ENCODE data around the gene ROR1.

Gene ROR1

DNA sequence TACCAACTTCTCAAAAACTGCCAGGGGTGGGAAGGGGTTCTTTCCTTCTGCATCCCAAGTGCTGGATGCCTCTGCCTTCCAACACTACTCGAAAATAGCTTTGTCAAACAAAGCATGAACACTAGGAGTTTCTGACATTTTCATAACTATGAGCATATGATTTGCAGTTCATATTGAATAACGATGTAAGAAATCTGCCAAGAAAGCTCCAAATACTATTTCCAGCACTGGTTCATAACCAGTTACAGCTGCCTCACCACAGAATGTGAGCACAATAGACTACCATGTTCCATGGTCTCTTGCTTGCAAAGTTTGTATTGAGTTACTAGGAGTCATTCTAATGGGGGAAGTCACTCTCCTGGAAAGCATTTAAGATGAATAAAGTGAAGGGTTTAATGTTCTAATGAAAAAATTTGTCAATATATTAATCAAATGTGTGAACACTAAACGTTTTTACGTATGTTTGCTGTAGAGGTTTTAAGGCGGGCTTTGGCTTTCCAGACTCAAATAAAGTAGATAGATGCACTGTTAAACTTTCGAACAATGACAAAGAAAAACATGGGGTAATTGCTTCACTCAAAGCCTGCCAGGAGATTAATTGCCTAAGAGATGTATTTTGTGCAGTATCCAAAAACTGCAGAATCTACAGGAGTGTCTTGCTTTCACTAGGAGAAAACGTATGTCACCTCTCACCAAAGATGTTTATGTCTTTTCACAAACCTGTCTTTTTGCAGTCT is 351.1 kb downstream of the ROR1 start:
- Mint-ChIP-seq H3K27ac (no peak overlapping the region), H3K4me3 (no peak overlapping the region), H3K9me3 (no peaks in the 10 kb centered on the region), H3K4me1 (ENCODE audit: low read depth) (no peaks in the 10 kb centered on the region), H3K36me3 (ENCODE audit: low read depth) (no peaks in the 10 kb centered on the region), H3K27me3 (ENCODE audit: low read depth) (peaks cover 20% of the 10 kb centered on the region)
- no peak for DNase-seq (ENCODE audit: low spot score)

DNA sequence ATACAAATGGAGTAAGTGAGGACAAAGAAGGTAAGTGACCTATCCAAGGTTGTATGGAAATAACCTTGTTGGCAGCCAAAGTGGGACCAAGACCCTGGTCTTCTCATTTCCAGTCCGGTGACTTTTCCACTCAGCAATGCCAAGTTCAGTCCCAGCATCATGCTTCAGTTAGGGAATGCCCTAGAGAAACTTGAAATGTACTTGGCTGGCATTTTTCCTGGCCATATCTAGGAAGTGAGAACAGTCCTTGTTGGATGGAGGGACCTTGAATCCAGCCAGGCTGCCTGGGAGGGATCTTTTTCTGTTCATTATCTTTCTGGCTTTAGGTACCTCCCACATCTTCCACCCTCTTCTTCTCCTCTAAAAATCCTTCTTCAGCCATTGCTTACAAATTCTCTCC is 352.8 kb downstream of the ROR1 start:
- H3K27me3 Mint-ChIP-seq (ENCODE audit: low read depth) = peaks cover 16% of the 10 kb centered on the region
- DNase-seq (ENCODE audit: low spot score) = no peak
- no peaks in the 10 kb centered on the region for H3K4me1 Mint-ChIP-seq (ENCODE audit: low read depth)
- H3K4me3 Mint-ChIP-seq = no peak overlapping the region
- no peaks in the 10 kb centered on the region for H3K9me3 Mint-ChIP-seq
- no peak overlapping the region for H3K27ac Mint-ChIP-seq
- H3K36me3 Mint-ChIP-seq (ENCODE audit: low read depth) = no peaks in the 10 kb centered on the region

DNA sequence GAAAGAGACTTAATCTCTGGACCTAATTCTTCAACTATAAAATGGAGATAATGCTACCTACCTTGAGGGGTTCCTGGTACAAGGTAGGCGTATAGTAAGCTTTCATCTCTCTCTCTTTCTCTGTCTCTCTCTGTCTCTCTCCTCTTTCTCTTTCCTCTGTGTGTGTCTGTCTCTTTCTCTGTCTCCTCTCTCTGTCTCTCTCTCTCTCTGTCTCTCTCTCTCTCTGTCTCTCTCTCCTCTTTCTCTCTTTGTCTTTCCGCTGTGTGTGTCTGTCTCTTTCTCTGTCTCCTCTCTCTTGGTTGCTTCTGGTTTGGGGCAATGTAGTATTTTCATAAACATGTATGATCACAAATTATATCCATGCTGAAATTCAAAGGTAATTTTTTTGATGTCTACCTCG is 353.5 kb downstream of the ROR1 start:
- Mint-ChIP-seq H3K27ac (no peak overlapping the region), H3K4me3 (no peak overlapping the region)

DNA sequence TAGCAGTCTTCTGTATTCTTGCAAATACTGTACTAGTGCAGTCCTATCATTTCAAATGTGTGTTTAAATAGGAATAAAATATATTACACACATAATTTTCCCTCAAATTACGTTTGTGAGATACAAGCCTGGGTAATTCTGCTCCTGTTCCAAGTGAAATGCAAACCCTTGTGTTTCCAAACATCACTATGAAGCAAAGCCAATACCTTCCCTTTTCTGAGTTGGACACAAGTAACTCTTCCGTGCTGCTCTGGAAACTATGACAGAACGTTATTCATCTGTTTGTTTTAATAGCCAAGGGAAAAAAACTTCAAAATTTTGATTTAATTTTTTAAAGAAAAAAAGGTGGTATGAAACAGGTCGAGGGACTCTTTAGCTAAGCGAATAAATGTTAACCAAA is 355.9 kb downstream of the ROR1 start:
- Mint-ChIP-seq H3K27ac (no peak overlapping the region), H3K4me1 (ENCODE audit: low read depth) (no peaks in the 10 kb centered on the region), H3K27me3 (ENCODE audit: low read depth) (peaks cover 9% of the 10 kb centered on the region), H3K4me3 (no peak overlapping the region), H3K36me3 (ENCODE audit: low read depth) (no peaks in the 10 kb centered on the region), H3K9me3 (no peaks in the 10 kb centered on the region)
- no peak for DNase-seq (ENCODE audit: low spot score)

More for the DNA sequence above, 353.5 kb downstream of the ROR1 start:
- Mint-ChIP-seq H3K36me3 (ENCODE audit: low read depth) (no peaks in the 10 kb centered on the region), H3K9me3 (no peaks in the 10 kb centered on the region), H3K27me3 (ENCODE audit: low read depth) (peaks cover 16% of the 10 kb centered on the region), H3K4me1 (ENCODE audit: low read depth) (no peaks in the 10 kb centered on the region)
- no peak for DNase-seq (ENCODE audit: low spot score)

DNA sequence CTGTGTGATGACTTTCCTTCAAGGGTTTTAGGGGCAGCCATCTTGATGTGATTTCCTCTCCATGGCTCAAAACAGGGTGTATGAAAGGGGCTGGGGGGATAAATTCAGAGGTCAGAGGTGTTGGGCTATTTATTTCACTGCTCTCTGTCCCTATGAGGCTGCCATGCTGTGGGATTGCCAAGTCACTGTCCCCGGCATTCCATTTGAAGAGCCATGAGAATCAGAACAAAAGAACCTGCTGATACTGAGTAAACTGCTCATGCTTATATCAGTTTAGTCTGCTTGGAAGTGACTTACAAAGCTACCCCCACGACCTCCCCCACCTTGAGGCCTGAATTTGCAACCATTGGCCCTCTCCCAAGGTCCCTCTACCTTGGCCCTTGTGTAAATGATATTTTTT is 357.3 kb downstream of the ROR1 start:
- H3K36me3 Mint-ChIP-seq (ENCODE audit: low read depth) = no peaks in the 10 kb centered on the region
- DNase-seq (ENCODE audit: low spot score) = no peak
- H3K27me3 Mint-ChIP-seq (ENCODE audit: low read depth) = peaks cover 7% of the 10 kb centered on the region
- no peak overlapping the region for H3K4me3 Mint-ChIP-seq
- no peak overlapping the region for H3K27ac Mint-ChIP-seq
- no peaks in the 10 kb centered on the region for H3K4me1 Mint-ChIP-seq (ENCODE audit: low read depth)
- H3K9me3 Mint-ChIP-seq = no peaks in the 10 kb centered on the region

DNA sequence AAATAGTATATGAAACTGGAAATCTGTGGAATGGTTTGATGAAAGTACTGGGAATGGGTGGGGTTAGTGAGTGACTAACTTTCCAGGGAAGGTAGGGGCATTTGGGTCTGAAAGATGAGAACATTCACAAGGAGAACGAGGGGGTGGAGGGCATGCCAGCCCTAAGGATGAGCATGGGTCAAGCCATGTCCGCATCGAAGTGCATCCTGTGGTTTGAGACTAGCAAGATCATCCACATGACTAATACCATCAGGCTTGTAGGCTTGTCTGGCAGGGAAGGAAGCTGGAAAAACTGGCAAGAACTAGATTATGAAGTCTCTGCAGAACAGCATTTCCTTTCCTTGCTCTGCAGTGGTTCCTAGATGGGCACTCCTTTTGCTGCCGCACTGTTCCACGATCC is 359.2 kb downstream of the ROR1 start:
- H3K4me3 Mint-ChIP-seq = no peak overlapping the region
- H3K27ac Mint-ChIP-seq = no peak overlapping the region
- no peak for DNase-seq (ENCODE audit: low spot score)
- H3K4me1 Mint-ChIP-seq (ENCODE audit: low read depth) = no peaks in the 10 kb centered on the region
- no peaks in the 10 kb centered on the region for H3K36me3 Mint-ChIP-seq (ENCODE audit: low read depth)
- no peaks in the 10 kb centered on the region for H3K9me3 Mint-ChIP-seq
- peaks cover 7% of the 10 kb centered on the region for H3K27me3 Mint-ChIP-seq (ENCODE audit: low read depth)

DNA sequence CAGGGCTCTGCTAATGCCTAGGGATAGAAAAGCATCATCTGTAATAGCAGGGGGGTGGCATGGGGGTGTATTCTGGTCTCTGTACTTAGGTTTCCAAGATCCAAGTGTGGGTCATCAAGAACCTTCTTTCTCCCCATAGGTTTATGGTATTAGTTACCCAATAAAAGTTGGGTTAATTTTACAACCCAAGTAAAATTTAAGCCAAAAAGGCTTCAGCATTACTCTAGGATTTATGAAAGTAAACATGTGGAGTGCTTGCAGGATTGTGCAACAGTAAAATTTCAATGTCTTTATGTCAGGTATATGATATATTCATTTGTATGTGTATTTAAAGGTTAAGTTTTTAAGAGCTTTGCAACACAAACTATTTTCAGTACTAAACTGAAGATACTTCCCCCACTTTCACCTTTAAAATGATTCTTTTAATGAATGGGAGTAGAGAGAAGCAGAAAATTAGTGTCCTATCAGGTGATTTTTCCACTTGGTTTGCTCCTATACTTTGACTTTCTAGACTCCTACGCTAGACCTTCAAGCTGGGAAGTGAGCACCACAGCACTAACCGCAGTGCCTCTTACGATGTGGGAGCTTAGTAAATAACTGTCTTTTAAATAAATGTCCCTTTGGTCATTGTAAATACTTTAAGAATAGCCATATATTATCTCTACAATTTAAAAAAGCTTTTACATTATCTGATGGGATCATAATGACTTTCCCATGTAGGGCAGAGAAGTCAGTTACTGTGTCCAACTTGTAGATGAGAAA is 361.8 kb downstream of the ROR1 start:
- Mint-ChIP-seq H3K4me3 (no peak overlapping the region), H3K4me1 (ENCODE audit: low read depth) (no peaks in the 10 kb centered on the region), H3K9me3 (no peaks in the 10 kb centered on the region), H3K27ac (no peak overlapping the region), H3K36me3 (ENCODE audit: low read depth) (no peaks in the 10 kb centered on the region), H3K27me3 (ENCODE audit: low read depth) (peaks cover 3% of the 10 kb centered on the region)
- no peak for DNase-seq (ENCODE audit: low spot score)

DNA sequence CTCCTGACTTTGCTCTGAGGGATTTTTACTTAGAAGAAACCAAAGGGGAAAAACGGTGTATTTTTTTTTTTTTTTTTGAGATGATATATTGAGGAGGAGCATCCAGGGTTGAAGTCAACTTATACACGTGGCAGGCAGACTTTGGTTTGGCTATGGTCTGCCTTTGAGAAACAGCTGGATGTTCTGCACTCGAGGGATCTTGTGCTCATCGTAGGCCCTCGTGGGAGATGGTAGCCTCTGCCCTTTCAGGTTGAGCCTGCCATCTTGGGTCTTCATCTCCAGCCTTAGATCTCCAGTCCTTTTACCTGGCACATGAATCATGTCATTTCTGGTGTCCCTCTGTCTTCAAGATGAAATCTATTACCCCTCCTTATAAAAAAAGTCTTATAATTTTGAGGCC is 362.5 kb downstream of the ROR1 start:
- Mint-ChIP-seq H3K9me3 (no peaks in the 10 kb centered on the region), H3K4me1 (ENCODE audit: low read depth) (no peaks in the 10 kb centered on the region), H3K36me3 (ENCODE audit: low read depth) (no peaks in the 10 kb centered on the region), H3K27ac (no peak overlapping the region), H3K4me3 (no peak overlapping the region), H3K27me3 (ENCODE audit: low read depth) (peaks cover 3% of the 10 kb centered on the region)
- DNase-seq (ENCODE audit: low spot score) = no peak

DNA sequence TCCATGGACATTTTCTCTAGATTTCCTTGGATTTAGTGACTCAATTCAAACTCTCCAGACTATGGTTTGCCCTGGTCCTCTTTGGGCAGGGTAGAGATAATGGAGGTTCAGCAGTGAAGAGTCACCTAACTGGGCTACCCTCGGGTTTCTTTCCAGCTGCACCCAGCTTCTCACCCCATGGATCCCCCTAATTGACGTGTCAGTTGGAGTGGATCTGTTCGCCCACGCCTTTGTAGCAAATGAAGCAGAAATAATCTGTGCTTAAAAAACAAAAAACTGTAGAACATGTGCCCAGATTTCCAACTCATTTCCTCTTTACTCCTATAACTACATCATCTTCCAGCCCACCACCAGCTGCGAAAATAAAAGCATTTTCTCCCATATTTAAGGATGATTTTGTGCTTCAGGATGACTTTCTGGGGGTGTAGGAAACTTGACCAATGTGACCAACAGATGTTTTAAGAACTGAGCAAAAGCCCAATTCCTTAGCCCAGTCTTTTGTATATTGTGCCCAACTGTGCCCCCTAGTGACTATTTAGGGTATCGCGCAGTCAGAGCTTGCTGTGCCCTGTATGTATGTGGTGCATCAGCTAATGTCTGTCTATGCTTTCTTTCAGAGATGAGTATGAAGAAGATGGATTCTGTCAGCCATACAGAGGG is 363.1 kb downstream of the ROR1 start:
- Mint-ChIP-seq H3K4me3 (no peak overlapping the region), H3K4me1 (ENCODE audit: low read depth) (no peaks in the 10 kb centered on the region), H3K36me3 (ENCODE audit: low read depth) (no peaks in the 10 kb centered on the region), H3K27ac (no peak overlapping the region), H3K9me3 (no peaks in the 10 kb centered on the region), H3K27me3 (ENCODE audit: low read depth) (peaks cover 3% of the 10 kb centered on the region)
- peak; percentile 35 for DNase-seq (ENCODE audit: low spot score)

DNA sequence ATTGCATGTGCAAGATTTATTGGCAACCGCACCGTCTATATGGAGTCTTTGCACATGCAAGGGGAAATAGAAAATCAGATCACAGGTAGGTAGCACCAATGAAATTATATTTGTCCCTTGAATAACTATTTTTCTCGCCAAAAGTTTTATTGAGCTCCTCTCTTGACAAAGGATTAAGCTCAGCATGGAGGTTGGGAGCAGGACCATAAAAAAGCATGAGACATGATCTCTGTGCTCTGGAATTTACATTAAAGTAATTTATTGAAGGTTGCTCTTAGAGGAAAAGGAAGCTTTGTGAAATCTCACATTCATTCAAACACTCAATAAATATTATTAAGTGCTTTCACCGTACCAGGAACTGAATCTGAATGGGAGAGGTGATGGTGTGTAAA is 363.6 kb downstream of the ROR1 start:
- no peaks in the 10 kb centered on the region for H3K4me1 Mint-ChIP-seq (ENCODE audit: low read depth)
- peaks cover 3% of the 10 kb centered on the region for H3K27me3 Mint-ChIP-seq (ENCODE audit: low read depth)
- no peak overlapping the region for H3K4me3 Mint-ChIP-seq
- H3K9me3 Mint-ChIP-seq = no peaks in the 10 kb centered on the region
- H3K36me3 Mint-ChIP-seq (ENCODE audit: low read depth) = no peaks in the 10 kb centered on the region
- no peak overlapping the region for H3K27ac Mint-ChIP-seq
- DNase-seq (ENCODE audit: low spot score) = no peak

DNA sequence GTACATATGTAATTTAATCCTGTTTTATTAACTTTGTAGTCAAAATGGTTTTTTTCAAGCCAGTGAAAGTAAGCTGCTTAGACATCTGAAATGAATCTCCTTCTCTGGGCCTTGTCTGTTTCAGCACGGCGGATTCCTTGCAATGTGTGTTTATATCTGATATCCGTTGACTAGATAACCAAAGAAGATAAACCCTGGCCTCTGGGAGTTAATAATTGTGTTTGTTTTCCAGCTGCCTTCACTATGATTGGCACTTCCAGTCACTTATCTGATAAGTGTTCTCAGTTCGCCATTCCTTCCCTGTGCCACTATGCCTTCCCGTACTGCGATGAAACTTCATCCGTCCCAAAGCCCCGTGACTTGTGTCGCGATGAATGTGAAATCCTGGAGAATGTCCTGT is 366.1 kb downstream of the ROR1 start:
- no peaks in the 10 kb centered on the region for H3K4me1 Mint-ChIP-seq (ENCODE audit: low read depth)
- no peak overlapping the region for H3K27ac Mint-ChIP-seq

DNA sequence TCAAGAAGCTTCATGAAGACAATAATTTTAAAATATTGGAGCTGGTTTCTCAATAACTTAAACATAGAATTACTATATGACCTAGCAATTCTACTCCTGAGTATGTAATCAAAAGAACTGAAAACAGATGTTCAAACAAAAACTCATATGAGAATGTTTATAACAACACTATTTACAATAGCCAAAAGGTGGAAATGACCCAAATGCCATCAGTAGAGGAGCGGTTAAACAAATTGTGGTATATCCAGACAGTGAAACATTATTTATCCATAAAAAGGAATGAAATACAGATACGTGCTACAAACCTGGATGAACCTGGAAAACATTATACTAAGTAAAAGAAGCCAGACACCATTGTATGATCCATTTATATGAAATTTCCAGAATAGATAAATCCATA is 366.8 kb downstream of the ROR1 start:
- H3K27me3 Mint-ChIP-seq (ENCODE audit: low read depth) = peaks cover 6% of the 10 kb centered on the region
- H3K27ac Mint-ChIP-seq = no peak overlapping the region
- H3K4me1 Mint-ChIP-seq (ENCODE audit: low read depth) = no peaks in the 10 kb centered on the region
- H3K4me3 Mint-ChIP-seq = no peak overlapping the region
- H3K36me3 Mint-ChIP-seq (ENCODE audit: low read depth) = no peaks in the 10 kb centered on the region
- DNase-seq (ENCODE audit: low spot score) = no peak
- no peaks in the 10 kb centered on the region for H3K9me3 Mint-ChIP-seq

More for the DNA sequence above, 366.1 kb downstream of the ROR1 start:
- Mint-ChIP-seq H3K27me3 (ENCODE audit: low read depth) (peaks cover 6% of the 10 kb centered on the region), H3K9me3 (no peaks in the 10 kb centered on the region), H3K36me3 (ENCODE audit: low read depth) (no peaks in the 10 kb centered on the region), H3K4me3 (no peak overlapping the region)
- no peak for DNase-seq (ENCODE audit: low spot score)

DNA sequence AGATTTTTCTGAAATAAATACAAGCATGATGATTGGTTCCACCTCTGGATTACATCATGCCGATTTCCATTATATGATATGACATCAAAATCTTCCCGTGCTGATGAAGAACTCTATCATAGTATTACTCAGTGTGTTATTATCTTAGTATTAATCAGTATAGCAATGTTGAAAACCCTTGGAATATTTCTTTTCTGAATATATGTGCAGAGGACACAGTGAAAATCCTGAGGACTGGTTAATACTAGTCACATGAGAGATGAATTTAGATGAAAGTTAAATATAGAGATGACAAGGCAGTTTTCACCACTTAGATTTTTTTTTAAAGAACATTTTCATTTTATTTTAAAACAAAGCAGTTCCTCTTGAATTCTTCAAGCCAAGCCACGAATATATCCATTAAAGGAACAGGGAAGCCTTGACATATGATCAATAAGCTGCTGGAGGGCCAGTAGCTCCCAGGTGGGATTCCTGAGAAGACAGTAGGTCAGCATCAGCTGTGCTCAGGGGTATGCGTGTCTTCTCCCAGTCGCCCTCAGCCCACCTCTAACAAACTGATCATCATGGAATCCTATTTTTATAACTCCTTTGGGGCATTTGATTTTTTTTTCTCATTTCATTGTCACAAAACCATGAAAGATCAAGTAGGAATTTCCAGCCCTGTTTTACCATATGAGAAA is 373.4 kb downstream of the ROR1 start:
- peaks cover 9% of the 10 kb centered on the region for H3K27me3 Mint-ChIP-seq (ENCODE audit: low read depth)
- no peak overlapping the region for H3K4me3 Mint-ChIP-seq
- H3K4me1 Mint-ChIP-seq (ENCODE audit: low read depth) = no peaks in the 10 kb centered on the region

DNA sequence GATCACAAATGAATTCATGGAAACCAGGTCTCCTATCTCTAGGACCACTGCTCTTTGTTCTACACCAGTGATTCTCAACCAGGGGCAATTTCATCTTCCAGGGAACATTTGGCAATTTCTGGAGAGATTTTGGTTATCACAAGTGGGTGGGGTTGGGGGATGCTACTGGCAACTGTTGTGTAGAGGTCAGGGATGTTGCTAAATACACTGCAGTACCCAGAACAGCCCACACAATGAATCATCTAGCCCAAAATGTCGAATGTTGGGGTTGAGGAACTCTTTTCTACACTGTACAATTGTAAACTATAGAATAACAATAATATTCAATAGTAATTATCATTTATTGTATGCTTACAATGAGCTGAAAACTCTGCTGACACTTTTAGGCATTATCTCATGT is 373.9 kb downstream of the ROR1 start:
- Mint-ChIP-seq H3K27me3 (ENCODE audit: low read depth) (peaks cover 9% of the 10 kb centered on the region), H3K27ac (no peak overlapping the region), H3K4me3 (no peak overlapping the region), H3K36me3 (ENCODE audit: low read depth) (no peaks in the 10 kb centered on the region), H3K4me1 (ENCODE audit: low read depth) (no peaks in the 10 kb centered on the region), H3K9me3 (no peaks in the 10 kb centered on the region)
- DNase-seq (ENCODE audit: low spot score) = no peak

More for the DNA sequence above, 373.4 kb downstream of the ROR1 start:
- Mint-ChIP-seq H3K36me3 (ENCODE audit: low read depth) (no peaks in the 10 kb centered on the region), H3K9me3 (no peaks in the 10 kb centered on the region), H3K27ac (no peak overlapping the region)
- no peak for DNase-seq (ENCODE audit: low spot score)

Measured in T-helper 2 cell treated with Interferon-gamma antibody and Interleukin-4, amounts not matched to agents 5 μg/mL and 100 μg/mL, for 36 hours (primary cell).